NOMO-1 (cell line): ENCODE measurements around the gene NAA10.

Experiments
- DNase-seq, 2 experiments: peaks; one replicate each; lab custom pipeline; 2025; ENCODE audit not compliant: unreplicated experiment in 2 of 2; lab: John Stamatoyannopoulos, UW

NAA10 gene

DNA sequence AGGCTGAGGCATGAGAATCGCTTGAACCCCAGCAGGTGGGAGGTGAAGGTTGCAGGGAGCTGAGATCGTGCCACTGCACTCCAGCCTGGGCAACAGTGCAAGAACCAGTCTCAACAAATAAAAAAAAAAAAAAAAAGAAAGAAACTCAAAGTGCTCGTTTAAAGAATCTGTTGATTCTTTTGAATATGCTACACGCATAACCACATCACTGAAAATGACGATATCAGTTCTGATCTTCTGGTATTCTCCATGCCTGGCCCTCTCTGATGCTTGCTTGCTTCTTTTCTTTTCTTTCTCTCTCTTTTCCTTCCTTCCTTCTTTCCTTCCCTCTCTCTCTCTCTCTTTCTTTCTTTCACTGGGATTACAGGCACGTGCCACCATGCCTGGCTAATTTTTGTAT, 23.0 kb downstream of the NAA10 start:
- no peak for DNase-seq

DNA sequence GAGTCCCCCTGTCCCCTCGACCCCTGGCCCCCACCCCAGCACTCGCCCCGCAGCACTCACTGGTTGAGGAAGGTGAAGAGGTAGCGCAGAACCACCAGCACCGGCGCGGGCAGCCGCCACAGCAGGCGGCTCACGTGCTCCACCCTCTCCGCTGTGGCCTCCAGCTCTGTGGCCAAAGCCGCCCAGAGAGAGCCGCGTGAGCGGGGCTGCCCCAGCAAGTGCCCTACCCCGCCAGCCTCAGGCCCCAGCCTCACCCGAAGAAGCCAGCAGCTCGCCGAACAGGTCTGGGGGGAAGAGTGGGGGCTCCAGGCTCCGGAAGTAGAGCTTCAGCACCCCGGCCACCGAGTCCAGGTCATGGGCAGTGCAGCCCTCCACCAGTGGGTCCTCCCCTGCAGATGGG, 24.4 kb downstream of the NAA10 start:
- DNase-seq = no peak

DNA sequence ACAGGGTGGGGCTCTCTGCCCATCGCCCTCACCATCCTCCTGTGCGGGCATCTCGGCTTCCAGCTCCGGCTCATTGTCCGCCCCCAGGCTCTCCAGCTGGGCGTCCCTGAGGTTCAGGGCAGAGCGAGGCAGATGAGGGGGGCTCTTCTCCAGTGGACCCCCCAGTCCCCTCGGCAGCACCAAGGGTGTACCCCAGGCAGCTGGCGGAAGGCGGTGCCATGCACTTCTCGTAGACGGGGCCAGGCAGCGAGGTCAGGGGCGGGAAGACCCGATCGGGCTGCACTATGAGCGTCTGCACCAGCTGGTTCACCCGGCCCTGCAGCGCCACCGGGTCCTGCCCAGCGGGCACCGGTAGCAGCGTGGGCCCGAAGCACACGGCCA, 24.9 kb downstream of the NAA10 start:
- DNase-seq = no peak

DNA sequence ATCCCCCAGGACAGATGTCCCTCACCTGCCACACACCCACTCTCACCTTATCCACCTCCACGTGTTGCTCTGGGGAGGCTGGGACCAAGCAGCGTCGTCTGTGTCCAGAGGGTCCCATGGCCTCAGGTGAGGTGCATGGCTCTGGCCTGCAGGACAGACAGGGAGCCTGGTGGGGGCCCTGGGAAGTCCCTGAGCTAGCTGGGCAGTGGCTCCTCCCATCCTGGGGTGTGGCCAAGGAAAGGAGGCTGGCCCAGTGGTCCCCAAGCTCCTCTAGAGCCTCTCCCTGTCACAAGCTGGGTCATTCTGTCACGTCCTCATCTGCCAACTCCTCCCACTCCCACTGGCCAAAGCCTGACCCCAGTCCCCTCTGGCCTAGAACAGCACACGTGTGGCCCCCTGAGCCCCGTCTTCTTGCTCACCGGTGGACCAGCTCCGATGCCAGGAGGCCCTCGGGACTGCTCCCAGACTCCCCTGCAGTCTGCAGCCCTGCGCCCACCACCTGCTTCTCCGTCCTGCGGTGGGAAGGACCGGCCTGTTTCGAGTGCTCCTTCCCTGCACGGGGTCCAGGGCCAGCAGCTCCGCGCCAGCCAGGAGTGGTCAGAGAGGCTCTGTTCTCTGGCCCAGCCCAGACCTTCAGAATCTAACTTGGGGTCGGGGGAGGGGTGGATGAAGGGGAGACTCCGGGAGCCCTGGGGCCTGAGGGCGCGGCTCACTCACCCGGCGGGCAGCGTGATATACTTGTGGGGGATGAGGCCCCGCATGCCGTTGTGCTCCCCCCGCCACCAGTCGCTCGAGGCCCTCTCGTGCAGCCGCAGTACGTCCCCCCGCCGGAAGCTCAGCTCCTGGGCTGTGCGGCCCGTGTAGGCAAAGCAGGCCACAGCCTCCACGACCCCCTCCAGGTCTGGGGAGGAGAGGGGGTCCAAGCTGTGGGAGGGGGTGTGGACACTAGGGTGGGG, 25.5 kb downstream of the NAA10 start:
- no peak for DNase-seq

DNA sequence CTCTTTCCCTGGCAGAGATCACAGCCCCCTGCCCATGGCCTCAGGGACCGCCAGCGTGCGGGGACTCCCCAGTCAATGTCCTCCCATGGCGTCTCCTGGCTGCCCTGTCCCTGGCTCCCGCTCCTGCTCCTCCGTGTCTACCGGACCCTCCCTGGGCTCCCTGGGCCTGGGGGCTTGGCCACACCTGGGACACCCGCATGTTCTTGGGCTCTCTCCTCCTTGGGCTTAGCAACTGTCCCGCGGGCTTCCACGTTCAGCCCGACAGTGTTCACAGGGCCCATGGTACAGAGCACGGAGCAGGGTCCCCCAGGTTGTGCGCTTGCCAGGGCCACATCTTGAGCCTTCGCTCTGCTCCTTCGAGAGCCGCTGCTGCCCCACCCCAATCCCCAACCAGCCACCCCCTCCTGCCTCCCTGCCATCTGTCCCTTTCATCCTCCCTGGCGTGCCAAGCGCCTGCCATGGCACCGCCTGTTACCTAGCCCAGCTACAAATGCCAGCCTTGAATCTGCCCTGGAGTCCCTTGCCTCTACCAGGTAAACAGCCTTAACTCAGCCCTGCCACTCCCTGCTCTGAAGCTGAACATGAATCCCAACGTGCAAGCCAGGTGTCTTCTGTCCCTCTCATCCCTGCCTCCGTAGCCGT, 26.5 kb downstream of the NAA10 start:
- DNase-seq = no peak

DNA sequence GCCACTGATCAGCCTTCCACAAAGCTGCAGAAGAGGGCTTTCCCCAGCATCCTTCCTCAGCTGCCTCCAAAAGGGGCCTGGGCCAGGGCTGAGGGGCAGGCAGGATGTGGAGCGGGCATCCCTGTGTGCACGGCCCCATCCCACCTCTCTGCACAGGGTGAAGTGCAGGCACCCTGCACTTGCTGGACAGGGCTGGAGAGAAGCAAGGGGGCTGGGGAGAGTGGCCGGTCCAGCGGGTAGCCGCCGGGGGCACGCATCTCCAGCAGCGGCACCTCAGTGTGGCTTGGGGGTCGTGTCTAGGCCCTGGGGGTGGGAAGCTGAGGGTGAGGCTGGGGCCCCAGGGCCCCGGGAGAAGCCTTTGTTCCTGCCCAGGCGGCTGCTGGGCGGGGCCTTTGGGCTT, 27.4 kb downstream of the NAA10 start:
- no peak for DNase-seq

DNA sequence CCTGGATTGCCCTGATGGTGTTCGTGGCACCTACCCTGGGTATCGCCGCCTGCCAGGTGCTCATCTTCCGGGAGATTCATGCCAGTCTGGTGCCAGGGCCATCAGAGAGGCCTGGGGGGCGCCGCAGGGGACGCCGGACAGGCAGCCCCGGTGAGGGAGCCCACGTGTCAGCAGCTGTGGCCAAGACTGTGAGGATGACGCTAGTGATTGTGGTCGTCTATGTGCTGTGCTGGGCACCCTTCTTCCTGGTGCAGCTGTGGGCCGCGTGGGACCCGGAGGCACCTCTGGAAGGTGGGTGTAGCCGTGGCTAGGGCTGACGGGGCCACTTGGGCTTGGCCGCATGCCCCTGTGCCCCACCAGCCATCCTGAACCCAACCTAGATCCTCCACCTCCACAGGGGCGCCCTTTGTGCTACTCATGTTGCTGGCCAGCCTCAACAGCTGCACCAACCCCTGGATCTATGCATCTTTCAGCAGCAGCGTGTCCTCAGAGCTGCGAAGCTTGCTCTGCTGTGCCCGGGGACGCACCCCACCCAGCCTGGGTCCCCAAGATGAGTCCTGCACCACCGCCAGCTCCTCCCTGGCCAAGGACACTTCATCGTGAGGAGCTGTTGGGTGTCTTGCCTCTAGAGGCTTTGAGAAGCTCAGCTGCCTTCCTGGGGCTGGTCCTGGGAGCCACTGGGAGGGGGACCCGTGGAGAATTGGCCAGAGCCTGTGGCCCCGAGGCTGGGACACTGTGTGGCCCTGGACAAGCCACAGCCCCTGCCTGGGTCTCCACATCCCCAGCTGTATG, 28.5 kb downstream of the NAA10 start:
- no peak for DNase-seq

DNA sequence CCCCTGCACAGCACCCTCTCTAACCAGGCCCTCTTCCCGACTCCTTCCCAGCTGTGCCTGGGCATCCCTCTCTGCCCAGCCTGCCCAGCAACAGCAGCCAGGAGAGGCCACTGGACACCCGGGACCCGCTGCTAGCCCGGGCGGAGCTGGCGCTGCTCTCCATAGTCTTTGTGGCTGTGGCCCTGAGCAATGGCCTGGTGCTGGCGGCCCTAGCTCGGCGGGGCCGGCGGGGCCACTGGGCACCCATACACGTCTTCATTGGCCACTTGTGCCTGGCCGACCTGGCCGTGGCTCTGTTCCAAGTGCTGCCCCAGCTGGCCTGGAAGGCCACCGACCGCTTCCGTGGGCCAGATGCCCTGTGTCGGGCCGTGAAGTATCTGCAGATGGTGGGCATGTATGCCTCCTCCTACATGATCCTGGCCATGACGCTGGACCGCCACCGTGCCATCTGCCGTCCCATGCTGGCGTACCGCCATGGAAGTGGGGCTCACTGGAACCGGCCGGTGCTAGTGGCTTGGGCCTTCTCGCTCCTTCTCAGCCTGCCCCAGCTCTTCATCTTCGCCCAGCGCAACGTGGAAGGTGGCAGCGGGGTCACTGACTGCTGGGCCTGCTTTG, 29.2 kb downstream of the NAA10 start:
- no peak for DNase-seq

DNA sequence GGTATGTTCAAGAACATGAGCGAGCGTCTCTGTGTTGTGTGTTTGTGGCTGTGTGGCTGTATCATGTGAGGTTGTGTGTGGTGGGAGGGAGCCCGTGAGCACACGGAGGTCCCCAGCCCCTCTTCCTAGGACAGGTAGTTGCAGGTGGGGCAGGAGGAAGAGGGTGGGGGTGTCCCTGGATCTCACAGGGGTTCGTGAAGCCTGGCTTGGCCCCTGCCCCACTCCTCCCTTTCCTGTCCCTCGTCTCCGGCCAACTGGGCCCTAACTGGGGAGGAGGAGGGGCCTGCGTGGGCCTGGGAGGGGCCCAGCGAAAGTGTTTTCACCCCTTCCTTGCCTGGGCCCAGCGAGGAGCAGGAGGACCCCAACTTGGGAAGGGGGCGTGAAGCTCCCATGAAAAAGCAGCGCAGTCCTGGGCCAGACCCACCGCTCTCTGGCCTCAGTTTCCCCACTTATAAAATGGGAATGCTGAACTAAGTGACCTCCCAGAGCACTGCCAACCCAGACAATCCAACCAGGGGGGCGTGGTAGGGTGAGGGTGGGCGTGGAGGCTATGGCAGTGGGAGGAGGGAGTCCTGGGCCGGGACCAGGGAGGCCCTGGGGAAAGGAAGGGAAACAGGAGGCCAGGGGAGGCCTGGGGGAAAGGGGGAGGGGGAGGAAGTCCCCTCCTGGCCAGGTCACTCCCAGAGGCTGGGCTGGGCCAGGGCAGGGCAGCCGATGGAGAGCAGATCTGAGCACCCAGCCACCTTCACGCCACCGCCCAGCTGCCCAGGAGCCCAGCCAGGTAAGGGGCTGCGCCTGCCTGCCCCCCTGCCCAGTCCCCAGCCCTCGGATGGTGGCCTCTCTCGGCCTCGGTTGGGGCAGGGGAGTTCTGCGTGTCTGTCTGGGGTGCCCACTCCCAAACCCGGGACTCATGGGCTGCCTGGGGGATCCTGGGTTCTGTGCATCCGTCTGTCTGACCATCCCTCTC, 30.6 kb downstream of the NAA10 start, which contains the start of gene AVPR2:
Gene AVPR2, plus strand, starts transcription at position 683 of the 967 bp plus-strand sequence. CDS start 473 bp downstream, outside the sequence.
- DNase-seq = no peak

DNA sequence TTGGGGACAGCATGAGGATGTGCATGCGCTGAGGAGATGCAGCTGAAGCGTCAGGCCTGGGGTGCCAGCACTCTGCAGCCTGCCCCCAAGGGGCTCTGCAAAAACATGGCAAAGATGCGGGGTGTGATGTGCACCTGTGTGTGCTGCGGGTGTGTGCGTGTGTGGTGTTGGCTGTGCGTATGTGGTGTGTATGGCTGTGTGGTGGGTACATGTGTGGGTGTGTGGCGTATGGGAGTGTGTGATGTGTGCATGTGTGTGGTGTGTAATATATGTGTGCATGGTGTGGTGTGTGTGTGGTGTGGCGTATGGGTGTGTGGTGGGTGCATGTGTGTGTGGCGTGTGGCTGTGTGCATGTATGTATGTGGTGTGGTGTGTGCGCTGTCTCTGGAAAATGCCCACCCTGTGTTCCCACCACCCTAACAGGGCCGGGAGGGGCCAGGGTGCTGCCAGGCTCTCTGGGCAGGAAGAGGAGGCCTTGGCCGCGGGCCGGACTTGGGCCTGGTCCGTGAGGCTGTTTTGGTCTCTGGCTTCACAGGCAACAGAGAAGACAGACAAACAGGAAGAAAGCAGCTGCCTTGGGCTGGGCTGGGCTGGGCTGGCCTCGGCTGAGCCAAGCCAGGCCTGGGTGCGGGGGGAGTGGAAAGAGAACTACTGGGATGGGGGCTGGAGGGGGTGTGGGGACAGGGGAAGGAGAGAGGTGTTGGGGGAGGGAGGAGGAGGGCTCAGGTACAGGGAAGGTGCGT, 31.4 kb downstream of the NAA10 start:
- no peak for DNase-seq

DNA sequence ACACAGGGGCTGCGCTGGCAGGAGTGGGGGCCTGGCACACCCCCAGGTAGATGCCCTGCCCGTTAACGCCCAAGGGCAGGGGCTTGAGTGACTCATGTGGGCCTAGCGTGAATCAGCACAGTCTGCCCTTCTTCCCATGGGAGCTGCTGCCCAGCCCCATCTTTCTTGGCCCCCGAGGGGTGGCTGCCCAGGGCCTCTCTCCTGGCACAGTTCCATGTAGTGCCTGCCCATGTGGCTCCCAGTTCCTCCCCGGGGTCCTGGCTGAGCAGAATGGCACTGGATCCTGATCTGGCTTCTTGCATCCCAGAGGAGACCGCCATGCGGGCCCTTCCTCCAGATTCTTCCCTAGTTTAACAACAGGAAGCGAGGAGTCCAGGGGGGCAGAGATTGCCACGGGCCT, 32.5 kb downstream of the NAA10 start:
- DNase-seq = no peak

DNA sequence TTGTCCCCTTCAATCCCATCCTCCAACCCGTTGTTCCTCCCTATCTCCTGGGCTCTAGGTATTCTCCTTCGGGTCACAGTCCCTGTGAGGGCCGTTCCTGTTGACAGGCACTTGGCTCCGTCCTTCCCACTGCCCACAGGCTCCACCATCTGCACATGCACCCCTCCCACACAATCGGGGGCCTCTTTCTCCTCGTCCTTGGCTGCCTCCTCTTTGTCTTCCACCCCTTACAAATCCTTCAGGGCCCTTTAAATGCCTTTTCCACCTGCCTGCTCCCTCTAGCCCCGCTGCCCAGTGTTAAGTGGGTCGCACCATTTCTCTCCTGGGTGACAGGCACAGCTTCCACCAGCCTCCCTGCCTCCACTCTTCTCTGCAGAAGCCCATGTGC, 33.1 kb downstream of the NAA10 start:
- DNase-seq = no peak

DNA sequence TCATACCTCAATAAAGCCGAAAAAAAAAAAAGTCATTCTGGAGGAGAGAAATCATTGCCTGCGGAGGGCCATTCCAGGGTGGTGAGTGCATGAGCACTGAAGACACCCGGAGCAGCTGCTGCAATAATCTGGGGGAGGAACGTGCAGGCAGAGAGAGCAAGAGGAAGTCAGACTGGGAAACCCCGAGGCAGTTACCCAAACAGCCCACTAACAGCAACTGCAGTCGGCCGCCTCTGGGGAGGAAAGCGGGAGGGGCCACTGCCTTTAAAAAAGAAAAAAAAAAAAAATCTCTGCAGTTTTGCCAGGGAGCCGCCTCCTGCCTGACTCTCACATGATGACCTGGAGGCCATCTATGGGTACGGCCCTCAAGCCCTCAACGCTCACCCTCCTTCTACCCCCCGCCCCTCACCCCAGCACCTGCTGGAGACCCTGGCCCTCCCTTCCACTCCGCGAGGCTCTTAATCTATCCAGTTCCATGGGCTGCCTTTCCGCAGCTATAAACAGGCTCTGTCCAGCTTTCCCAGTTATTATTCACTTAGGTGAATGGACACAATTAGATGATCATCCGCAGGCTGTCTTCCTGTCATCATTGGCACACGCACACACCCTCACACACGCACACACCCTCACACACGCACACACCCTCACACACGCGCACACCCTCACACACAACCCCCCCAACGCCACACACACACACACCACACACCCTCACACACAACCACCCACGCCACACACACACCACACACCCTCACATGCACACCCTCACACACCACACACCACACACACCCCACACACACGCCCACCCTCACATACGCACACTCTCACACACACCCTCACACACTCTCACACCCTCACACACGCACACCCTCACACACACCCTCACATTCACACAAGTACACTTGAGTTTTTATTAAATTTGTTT, 33.7 kb downstream of the NAA10 start:
- DNase-seq = peak; percentile 75 to 83

DNA sequence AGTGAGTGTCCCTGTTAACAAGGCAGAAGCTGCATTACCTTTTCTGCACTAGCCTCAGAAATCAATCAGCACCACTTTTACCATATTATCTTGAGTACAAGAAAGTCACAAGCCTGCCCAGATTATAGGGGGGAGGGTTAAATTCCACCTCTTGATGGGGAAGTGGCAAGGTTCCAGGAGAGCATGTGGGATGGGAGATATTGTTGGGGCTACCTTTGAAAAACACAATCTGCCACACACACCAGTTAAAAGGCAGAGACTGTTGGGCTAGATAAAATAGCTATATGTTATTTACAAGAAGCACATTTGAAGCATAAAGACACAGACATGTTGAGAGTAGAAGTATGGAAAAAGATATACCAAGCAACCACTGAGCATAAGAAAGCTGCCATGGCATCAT, 36.9 kb downstream of the NAA10 start:
- DNase-seq = no peak

DNA sequence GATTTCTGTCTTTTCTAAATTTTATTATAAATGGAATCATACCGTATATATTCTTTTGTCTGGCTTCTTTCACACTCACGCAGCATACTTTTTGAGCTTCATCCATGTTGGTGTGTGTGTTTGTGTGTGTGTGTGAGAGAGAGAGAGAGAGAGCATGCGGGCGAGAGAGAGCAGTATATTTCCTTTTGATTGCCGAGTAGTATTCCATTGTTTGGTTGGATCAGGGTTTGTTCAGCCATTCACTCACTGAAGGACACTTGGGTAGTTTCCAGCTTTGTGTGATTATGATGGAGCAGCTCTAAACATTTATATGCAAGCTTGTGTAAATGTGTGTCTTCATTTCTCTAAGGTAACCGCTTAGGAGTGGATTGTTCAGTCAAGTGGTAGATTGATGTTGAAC, 45.7 kb downstream of the NAA10 start:
- DNase-seq = no peak

DNA sequence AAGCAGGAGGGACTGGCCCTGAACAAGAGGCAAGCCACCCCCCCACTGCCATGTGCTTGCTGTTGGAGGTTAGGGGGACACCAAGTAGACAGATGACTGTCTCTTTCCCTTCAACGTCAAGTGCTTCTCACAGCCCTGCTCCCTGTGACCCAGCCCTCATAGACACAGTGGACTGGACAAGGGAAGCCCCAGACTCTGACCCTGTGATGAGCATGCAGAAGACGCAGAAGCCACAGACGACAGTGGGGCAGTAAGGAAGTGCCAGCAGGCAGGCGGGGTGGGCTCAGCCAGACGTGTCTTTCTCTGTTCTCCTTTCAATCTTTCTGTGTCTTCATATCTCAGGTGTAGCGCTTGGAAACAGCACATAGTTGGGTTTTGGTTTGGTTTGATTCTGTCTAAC, 46.5 kb downstream of the NAA10 start:
- no peak for DNase-seq

DNA sequence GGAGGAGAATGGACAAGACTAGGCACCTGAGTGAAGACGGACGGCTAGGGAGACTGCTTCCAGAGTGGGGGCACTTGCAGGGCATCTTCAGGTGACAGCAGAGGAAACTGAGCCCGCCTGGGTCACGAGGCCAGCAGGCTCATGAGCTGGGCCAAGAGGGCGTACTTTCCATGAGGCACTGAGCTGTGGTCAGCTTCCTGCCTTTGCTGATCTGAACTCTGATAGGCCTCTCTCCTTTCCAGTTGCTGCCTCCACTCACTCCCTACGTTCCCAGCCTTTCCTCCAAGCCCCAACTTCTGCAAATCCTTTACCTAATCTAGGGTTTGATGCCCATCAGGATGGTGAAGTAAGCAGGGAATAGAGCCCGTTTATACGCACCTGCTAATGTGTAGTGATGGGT, 47.5 kb downstream of the NAA10 start:
- no peak for DNase-seq

DNA sequence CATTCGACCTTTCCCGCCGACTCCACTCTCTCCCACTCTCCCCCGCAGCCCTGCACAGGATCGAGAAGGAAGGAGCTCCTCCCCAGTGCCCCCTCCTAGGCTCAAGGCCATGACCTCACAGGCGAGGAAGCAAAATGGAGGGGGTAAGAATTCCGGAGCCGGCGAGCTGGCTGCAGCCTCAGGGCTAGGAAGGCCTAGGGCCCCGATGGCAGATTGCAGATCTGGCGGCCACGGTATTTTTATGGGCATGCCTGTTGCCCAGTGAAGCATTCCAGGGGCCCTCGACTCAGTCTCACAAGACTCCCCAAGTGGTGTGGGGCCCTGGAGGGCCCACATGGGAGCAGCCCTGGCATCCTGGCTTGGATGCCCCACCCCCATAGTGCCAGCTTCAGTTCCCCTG, 47.9 kb downstream of the NAA10 start:
- no peak for DNase-seq
